CD8-positive, alpha-beta memory T cell (primary cell): ENCODE measurements around the gene PPIL6. TPM values are rescaled to one million over a fixed set of nuclear protein-coding genes. Genes with fewer than 3 reads are reported as not detected.

ENCODE experiments used
- CTCF ChIA-PET: fragments of 350-600 bp; sonication (Branson Sonifier 250); formaldehyde crosslinking; loops from one replicate; lab custom pipeline; 2021; ENCODE audit warnings: antibody characterized with exemption; lab: Charles Lee
- POLR2A ChIA-PET: fragments of 350-600 bp; sonication (Branson Sonifier 250); formaldehyde crosslinking; loops from one replicate; lab custom pipeline; 2021; ENCODE audit warnings: antibody characterized with exemption; lab: Charles Lee
- DNase-seq, 5 donors: peaks; one replicate each; pipeline versions ENCODE4 v3.0.0 to v3.0.0-alpha.2; 2020 to 2022; ENCODE audit warnings: mixed read lengths in 1 of 5
- H3K27ac ChIP-seq: one replicate; pipeline ENCODE4 v1.7.0; 2013; ENCODE audit warnings: low read depth, mild to moderate bottlenecking, low read length, moderate library complexity
- H3K27me3 ChIP-seq: 2 replicates; pipeline ENCODE4 v1.7.0; 2013; ENCODE audit warnings: low read length, mild to moderate bottlenecking; ENCODE audit not compliant: insufficient read depth, poor library complexity, severe bottlenecking
- H3K36me3 ChIP-seq: 2 replicates; pipeline ENCODE4 v1.7.0; 2013; ENCODE audit warnings: mild to moderate bottlenecking, low read length, moderate library complexity; ENCODE audit not compliant: insufficient read depth
- H3K4me1 ChIP-seq: 2 replicates; pipeline ENCODE4 v1.7.0; 2013; ENCODE audit warnings: mild to moderate bottlenecking, low read length, moderate library complexity; ENCODE audit not compliant: insufficient read depth
- H3K4me3 ChIP-seq: 2 replicates; pipeline ENCODE4 v1.7.0; 2013; ENCODE audit warnings: mild to moderate bottlenecking, low read length
- H3K9me3 ChIP-seq: 2 replicates; pipeline ENCODE4 v1.7.0; 2013; ENCODE audit warnings: mild to moderate bottlenecking, low read length
- H3K27ac Mint-ChIP-seq, 8 donors: one replicate each; pipeline ENCODE4 v1.8.0; 2020 to 2021; ENCODE audit warnings: mixed read lengths in 8 of 8, mild to moderate bottlenecking in 6 of 8, inconsistent platforms in 3 of 8, moderate library complexity in 3 of 8
- H3K27me3 Mint-ChIP-seq, 2 donors: one replicate each; pipeline ENCODE4 v1.8.0; 2020 to 2021; ENCODE audit warnings: mixed read lengths in 2 of 2, mild to moderate bottlenecking in 1 of 2, moderate library complexity in 1 of 2
- H3K36me3 Mint-ChIP-seq, 3 donors: one replicate each; pipeline ENCODE4 v1.8.0; 2020 to 2021; ENCODE audit warnings: mixed read lengths in 3 of 3, inconsistent platforms in 1 of 3, mild to moderate bottlenecking in 1 of 3
- H3K4me1 Mint-ChIP-seq, 3 donors: one replicate each; pipeline ENCODE4 v1.8.0; 2020 to 2021; ENCODE audit warnings: mixed read lengths in 3 of 3, inconsistent platforms in 1 of 3, mild to moderate bottlenecking in 1 of 3
- H3K4me3 Mint-ChIP-seq, 7 donors: one replicate each; pipeline ENCODE4 v1.8.0; 2020 to 2021; ENCODE audit warnings: mixed read lengths in 7 of 7, mild to moderate bottlenecking in 6 of 7, moderate library complexity in 4 of 7, inconsistent platforms in 2 of 7
- H3K9me3 Mint-ChIP-seq, 5 donors: one replicate each; pipeline ENCODE4 v1.8.0; 2020 to 2022; ENCODE audit warnings: mixed read lengths in 5 of 5, mild to moderate bottlenecking in 3 of 5, moderate library complexity in 2 of 5, inconsistent platforms in 1 of 5
- polyA plus RNA-seq: library from polyadenylated mRNA; unstranded; fragments of 300-500 nt; fragmentation: Illumina TruSeq; gene quantifications from one replicate; pipeline ENCODE4 v1.2.3, GENCODE V29; 2021
- total RNA-seq, 2 experiments: library from RNA; stranded (reverse); gene quantifications; one replicate each; pipeline ENCODE4 v1.2.3, GENCODE V29; 2021

Gene PPIL6
- total RNA-seq (under 1 TPM in 1 of 2 experiments, not detected in 1; 0.13 TPM), polyA plus RNA-seq (0.46 TPM)

- peak within 1 kb of the TSS; percentile 94 to 99 (median 96) for H3K27ac Mint-ChIP-seq
- POLR2A ChIA-PET = interaction anchor here (0.7 to 5.1 kb wide), 5 partner anchors 11 to 58 kb away, joined by 4 to 45 read pairs (median 15); partner anchors contain the start of genes CD164, MICAL1 and ZBTB24
- peaks cover 21% of the 10 kb centered on the region for H3K4me1 ChIP-seq
- DNase-seq = peak; percentile 73 to 86 (median 79)
- peak within 1 kb of the TSS; percentile 69 for H3K4me3 ChIP-seq
- H3K36me3 ChIP-seq = no peaks in the 10 kb centered on the region
- CTCF ChIA-PET = interaction anchor here (0.9 to 5.9 kb wide), 12 partner anchors 9 to 251 kb away, joined by 3 to 49 read pairs (median 6); partner anchors contain the start of genes AK9, CD164, FIG4 and MICAL1
- no peaks in the 10 kb centered on the region for H3K9me3 ChIP-seq
- no peaks in the 10 kb centered on the region for H3K9me3 Mint-ChIP-seq
- H3K4me1 Mint-ChIP-seq = peaks cover 22 to 32% (median 32%) of the 10 kb centered on the region in 3 donors
- peak within 1 kb of the TSS; percentile 90 to 95 (median 93) for H3K4me3 Mint-ChIP-seq
- H3K27me3 ChIP-seq = no peaks in the 10 kb centered on the region
- peak within 1 kb of the TSS; percentile 90 for H3K27ac ChIP-seq
- H3K27me3 Mint-ChIP-seq = peaks cover 0 to 3% of the 10 kb centered on the region in 2 donors
- H3K36me3 Mint-ChIP-seq = peaks cover 0 to 40% (median 3%) of the 10 kb centered on the region in 3 donors
Measured at GRCh38 chr6:109440331-109441068, at the start of gene PPIL6, which contains the start of gene SMPD2. Gene PPIL6 (minus strand): TSS chr6:109440628. CDS start chr6:109440590, 38 bp downstream. Gene SMPD2 (plus strand): TSS chr6:109440724. CDS start chr6:109441122, 398 bp downstream.

DNA sequence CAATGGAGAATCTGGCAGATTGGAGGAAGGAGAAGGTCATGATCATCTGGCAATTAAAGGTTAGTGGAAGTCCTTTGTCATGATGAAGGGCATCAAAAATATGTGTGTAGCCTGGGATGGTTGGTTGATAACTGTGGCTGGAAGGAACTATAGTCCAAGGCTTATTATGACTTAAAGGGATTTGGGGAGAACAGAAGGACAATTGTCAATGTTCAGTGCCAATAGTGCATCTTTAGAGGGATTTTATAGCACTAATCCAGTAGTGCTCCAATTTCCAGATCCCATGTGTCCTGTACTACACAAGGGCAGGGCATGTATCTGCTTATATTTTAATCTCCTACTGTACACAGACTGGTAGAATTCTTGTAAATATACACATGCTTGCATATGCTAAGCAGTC lies 47.6 kb upstream of the PPIL6 start:
- Mint-ChIP-seq H3K9me3 (no peaks in the 10 kb centered on the region), H3K4me3 (peak overlapping the region in 1 of 7 donors; percentile 26), H3K27me3 (no peaks in the 10 kb centered on the region), H3K36me3 (no peaks in the 10 kb centered on the region), H3K27ac (no peak overlapping the region), H3K4me1 (peaks cover 19 to 30% (median 26%) of the 10 kb centered on the region in 3 donors)
- Histone ChIP-seq H3K4me1 (peaks cover 20% of the 10 kb centered on the region), H3K4me3 (no peak overlapping the region), H3K27ac (no peak overlapping the region), H3K27me3 (no peaks in the 10 kb centered on the region), H3K36me3 (no peaks in the 10 kb centered on the region), H3K9me3 (no peaks in the 10 kb centered on the region)
- DNase-seq = no peak
- ChIA-PET CTCF (no interaction called here), POLR2A (interaction anchor here (0.6 to 0.7 kb wide), 2 partner anchors 203 to 552 kb away, joined by 4 to 6 read pairs; no protein-coding TSS in a partner anchor)

GRCh38 chr6:109486068-109486467 lies 45.6 kb upstream of the PPIL6 start:
- Mint-ChIP-seq H3K4me1 (peaks cover 21 to 34% (median 30%) of the 10 kb centered on the region in 3 donors), H3K27me3 (no peaks in the 10 kb centered on the region), H3K9me3 (no peaks in the 10 kb centered on the region), H3K4me3 (peak overlapping the region in 1 of 7 donors; percentile 65), H3K27ac (peak overlapping the region in 2 of 8 donors; percentile 13 to 51), H3K36me3 (peaks cover 4 to 14% (median 5%) of the 10 kb centered on the region in 3 donors)
- peaks cover 22% of the 10 kb centered on the region for H3K4me1 ChIP-seq
- H3K4me3 ChIP-seq = no peak overlapping the region
- no peak for DNase-seq
- CTCF ChIA-PET = interaction anchor here (1.2 kb wide), 1 partner anchor 553 kb away, joined by 3 read pairs; no protein-coding TSS in a partner anchor
- no peaks in the 10 kb centered on the region for H3K36me3 ChIP-seq
- POLR2A ChIA-PET = no interaction called here
- no peaks in the 10 kb centered on the region for H3K27me3 ChIP-seq
- no peaks in the 10 kb centered on the region for H3K9me3 ChIP-seq
- no peak overlapping the region for H3K27ac ChIP-seq

DNA sequence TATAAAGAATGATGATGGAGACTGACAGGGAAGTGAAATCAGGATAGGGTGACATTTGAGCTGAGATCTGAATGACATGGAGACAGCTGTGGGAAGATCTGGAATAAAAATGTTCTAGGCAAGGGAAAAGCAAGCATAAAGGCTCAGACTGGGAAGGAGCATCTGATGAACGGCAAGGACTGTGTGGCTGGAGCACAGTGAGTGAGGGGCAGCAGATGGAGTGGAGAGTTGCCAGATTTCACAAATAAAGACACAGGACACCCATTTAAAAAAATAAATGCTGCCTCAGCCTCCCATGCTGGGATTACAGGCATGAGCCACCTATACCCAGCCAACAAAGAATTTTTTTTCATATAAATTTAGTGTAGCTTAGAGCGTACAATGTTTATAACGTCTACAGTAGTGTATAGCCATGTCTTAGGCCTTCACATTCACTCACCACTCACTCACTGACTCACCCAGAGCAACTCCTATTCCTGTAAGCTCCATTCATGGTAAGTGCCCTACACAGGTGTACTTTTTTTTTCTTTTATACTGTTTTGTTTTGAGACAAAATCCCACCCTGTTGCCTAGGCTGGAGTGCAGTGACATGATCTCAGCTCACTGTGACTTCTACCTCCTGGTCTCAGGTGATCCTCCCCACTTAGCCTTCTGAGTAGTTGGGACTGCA lies 45.0 kb upstream of the PPIL6 start:
- H3K4me3 Mint-ChIP-seq = peak overlapping the region in 2 of 7 donors; percentile 65 to 93
- peaks cover 22 to 35% (median 31%) of the 10 kb centered on the region in 3 donors for H3K4me1 Mint-ChIP-seq
- no peaks in the 10 kb centered on the region for H3K9me3 ChIP-seq
- H3K27me3 ChIP-seq = no peaks in the 10 kb centered on the region
- CTCF ChIA-PET = interaction anchor here (1.2 to 1.5 kb wide), 2 partner anchors 45 to 554 kb away, joined by 3 read pairs; partner anchors contain the start of genes PPIL6 and SMPD2
- no peak for DNase-seq
- H3K4me1 ChIP-seq = peaks cover 22% of the 10 kb centered on the region
- H3K27ac Mint-ChIP-seq = peak overlapping the region in 3 of 8 donors; percentile 13 to 83 (median 52)
- H3K4me3 ChIP-seq = no peak overlapping the region
- peaks cover 6 to 20% (median 7%) of the 10 kb centered on the region in 3 donors for H3K36me3 Mint-ChIP-seq
- POLR2A ChIA-PET = no interaction called here
- H3K9me3 Mint-ChIP-seq = no peaks in the 10 kb centered on the region
- no peaks in the 10 kb centered on the region for H3K27me3 Mint-ChIP-seq
- no peak overlapping the region for H3K27ac ChIP-seq
- no peaks in the 10 kb centered on the region for H3K36me3 ChIP-seq

DNA sequence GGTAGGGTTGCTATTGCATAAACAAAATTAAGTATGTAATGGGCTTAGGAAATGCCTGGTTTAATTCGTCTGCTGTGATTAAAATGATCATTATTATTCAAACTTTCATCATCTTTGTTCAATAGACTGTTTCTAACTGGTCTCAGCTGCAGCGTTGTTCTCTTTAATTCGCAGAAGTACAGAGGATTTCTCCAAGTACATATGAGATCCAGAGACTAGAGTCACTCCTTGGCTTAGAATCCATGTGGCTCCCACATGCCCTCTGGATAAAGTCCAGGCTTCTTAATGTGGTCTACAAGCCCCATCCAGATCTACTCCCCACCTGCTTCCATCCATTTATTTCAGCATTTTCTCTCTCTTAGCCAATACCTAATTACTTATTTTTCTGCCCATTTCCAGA lies 43.7 kb upstream of the PPIL6 start:
- H3K4me3 Mint-ChIP-seq = peak overlapping the region; percentile 78 to 93 (median 82)
- CTCF ChIA-PET = interaction anchor here (1.5 kb wide), 1 partner anchor 44 kb away, joined by 3 read pairs; the partner anchor contains the start of genes PPIL6 and SMPD2
- H3K27ac Mint-ChIP-seq = peak overlapping the region; percentile 75 to 94 (median 86)
- H3K36me3 Mint-ChIP-seq = peaks cover 10 to 28% (median 11%) of the 10 kb centered on the region in 3 donors
- POLR2A ChIA-PET = no interaction called here
- H3K27me3 Mint-ChIP-seq = no peaks in the 10 kb centered on the region
- no peak for DNase-seq
- peaks cover 32% of the 10 kb centered on the region for H3K4me1 ChIP-seq
- no peaks in the 10 kb centered on the region for H3K9me3 Mint-ChIP-seq
- H3K4me1 Mint-ChIP-seq = peaks cover 31 to 42% (median 42%) of the 10 kb centered on the region in 3 donors
- no peak overlapping the region for H3K27ac ChIP-seq
- H3K27me3 ChIP-seq = no peaks in the 10 kb centered on the region
- no peaks in the 10 kb centered on the region for H3K36me3 ChIP-seq
- H3K4me3 ChIP-seq = peak overlapping the region; percentile 58
- H3K9me3 ChIP-seq = no peaks in the 10 kb centered on the region

DNA sequence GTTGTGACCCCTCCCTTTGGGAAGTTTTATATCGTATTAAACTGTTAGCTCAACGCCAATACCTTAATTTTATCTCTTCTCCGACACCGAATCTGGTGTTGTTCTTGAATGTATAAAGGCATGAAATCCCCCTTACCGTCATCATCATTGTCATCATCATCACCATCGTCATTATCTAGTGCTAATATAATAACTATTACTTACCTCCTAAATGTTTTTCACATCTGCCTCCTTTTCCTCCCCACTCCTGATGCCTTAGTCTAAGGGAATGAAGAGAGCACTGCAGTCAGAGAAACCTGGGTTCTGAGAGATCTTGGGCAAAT lies 43.3 kb upstream of the PPIL6 start:
- peak overlapping the region; percentile 58 for H3K4me3 ChIP-seq
- H3K9me3 ChIP-seq = no peaks in the 10 kb centered on the region
- no peaks in the 10 kb centered on the region for H3K27me3 Mint-ChIP-seq
- peaks cover 36 to 46% (median 46%) of the 10 kb centered on the region in 3 donors for H3K4me1 Mint-ChIP-seq
- no peaks in the 10 kb centered on the region for H3K9me3 Mint-ChIP-seq
- H3K27ac Mint-ChIP-seq = peak overlapping the region; percentile 79 to 95 (median 90)
- H3K4me1 ChIP-seq = peaks cover 36% of the 10 kb centered on the region
- H3K4me3 Mint-ChIP-seq = peak overlapping the region; percentile 78 to 93 (median 82)
- CTCF ChIA-PET = interaction anchor here (1.6 kb wide), 1 partner anchor 556 kb away, joined by 5 read pairs; no protein-coding TSS in a partner anchor
- H3K27me3 ChIP-seq = no peaks in the 10 kb centered on the region
- no peak for DNase-seq
- peaks cover 10 to 33% (median 14%) of the 10 kb centered on the region in 3 donors for H3K36me3 Mint-ChIP-seq
- POLR2A ChIA-PET = no interaction called here
- H3K27ac ChIP-seq = peak overlapping the region; percentile 20
- no peaks in the 10 kb centered on the region for H3K36me3 ChIP-seq

- peaks cover 3% of the 10 kb centered on the region for H3K36me3 ChIP-seq
- H3K27me3 ChIP-seq = no peaks in the 10 kb centered on the region
- no peaks in the 10 kb centered on the region for H3K9me3 Mint-ChIP-seq
- peaks cover 41 to 52% (median 52%) of the 10 kb centered on the region in 3 donors for H3K4me1 Mint-ChIP-seq
- peak within 1 kb of the TSS; percentile 88 for H3K4me3 ChIP-seq
- ChIA-PET POLR2A (interaction anchor here (0.7 to 2.8 kb wide), 7 partner anchors 8 to 1230 kb away, joined by 3 to 20 read pairs (median 5); partner anchors contain the start of genes CD164, MICAL1, PPIL6 and SMPD2), CTCF (interaction anchor here (0.7 to 2.4 kb wide), 6 partner anchors 27 to 556 kb away, joined by 3 to 13 read pairs (median 7); partner anchors contain the start of genes AK9, CD164, FIG4 and PPIL6)
- no peaks in the 10 kb centered on the region for H3K27me3 Mint-ChIP-seq
- peaks cover 10 to 38% (median 16%) of the 10 kb centered on the region in 3 donors for H3K36me3 Mint-ChIP-seq
- peaks cover 42% of the 10 kb centered on the region for H3K4me1 ChIP-seq
- H3K27ac ChIP-seq = peak within 1 kb of the TSS; percentile 60
- no peaks in the 10 kb centered on the region for H3K9me3 ChIP-seq
- H3K27ac Mint-ChIP-seq = peak within 1 kb of the TSS; percentile 83 to 95 (median 91)
- H3K4me3 Mint-ChIP-seq = peak within 1 kb of the TSS; percentile 92 to 99 (median 93)
- peak; percentile 85 to 93 (median 88) for DNase-seq
Measured at GRCh38 chr6:109482905-109483734, 42.7 kb upstream of the PPIL6 start, which contains the start of gene ZBTB24. Gene ZBTB24 (minus strand): TSS chr6:109483219. CDS start chr6:109482026, 1,193 bp downstream.
